Mesothelial cell of epicardium (in vitro differentiated cells): ENCODE data around the gene MYLK4. TPM values are rescaled to one million over a fixed set of nuclear protein-coding genes. Genes with fewer than 3 reads are reported as not detected.
A peak's percentile ranks its signal among the peaks of the same experiment; 100 is the strongest.

ENCODE experiments used
- DNase-seq, 2 experiments: peaks; one replicate each; pipeline ENCODE4 v3.0.0; 2021; ENCODE audit warnings: low spot score in 2 of 2; ENCODE audit not compliant: unreplicated experiment in 2 of 2
- H3K27ac Mint-ChIP-seq: 2 replicates; pipeline ENCODE4 v1.8.0; 2021; ENCODE audit warnings: mixed read lengths
- H3K27me3 Mint-ChIP-seq: 2 replicates; pipeline ENCODE4 v1.8.0; 2021; ENCODE audit warnings: low read depth, mixed read lengths
- H3K36me3 Mint-ChIP-seq: 2 replicates; pipeline ENCODE4 v1.8.0; 2021; ENCODE audit warnings: mixed read lengths
- H3K4me1 Mint-ChIP-seq: 2 replicates; pipeline ENCODE4 v1.8.0; 2021; ENCODE audit warnings: mixed read lengths
- H3K4me3 Mint-ChIP-seq: 2 replicates; pipeline ENCODE4 v1.8.0; 2021; ENCODE audit warnings: mild to moderate bottlenecking, moderate library complexity, mixed read lengths
- H3K9me3 Mint-ChIP-seq: 2 replicates; pipeline ENCODE4 v1.8.0; 2021; ENCODE audit warnings: mixed read lengths
- total RNA-seq: library from RNA; stranded (reverse); gene quantifications from 3 replicates; pipeline ENCODE4 v1.2.1, GENCODE V29; 2021
- TF ChIP-seq, protein P1 (sequence below): fragments of 200-600 bp; sonication (generic); IDR thresholded peaks from one replicate; pipeline ENCODE4 v1.5.0; 2021; ENCODE audit warnings: antibody characterized with exemption; ENCODE audit not compliant: unreplicated experiment

MYLK4 gene
- total RNA-seq, 1 donor from 2014 or later, result 0.89 TPM

DNA sequence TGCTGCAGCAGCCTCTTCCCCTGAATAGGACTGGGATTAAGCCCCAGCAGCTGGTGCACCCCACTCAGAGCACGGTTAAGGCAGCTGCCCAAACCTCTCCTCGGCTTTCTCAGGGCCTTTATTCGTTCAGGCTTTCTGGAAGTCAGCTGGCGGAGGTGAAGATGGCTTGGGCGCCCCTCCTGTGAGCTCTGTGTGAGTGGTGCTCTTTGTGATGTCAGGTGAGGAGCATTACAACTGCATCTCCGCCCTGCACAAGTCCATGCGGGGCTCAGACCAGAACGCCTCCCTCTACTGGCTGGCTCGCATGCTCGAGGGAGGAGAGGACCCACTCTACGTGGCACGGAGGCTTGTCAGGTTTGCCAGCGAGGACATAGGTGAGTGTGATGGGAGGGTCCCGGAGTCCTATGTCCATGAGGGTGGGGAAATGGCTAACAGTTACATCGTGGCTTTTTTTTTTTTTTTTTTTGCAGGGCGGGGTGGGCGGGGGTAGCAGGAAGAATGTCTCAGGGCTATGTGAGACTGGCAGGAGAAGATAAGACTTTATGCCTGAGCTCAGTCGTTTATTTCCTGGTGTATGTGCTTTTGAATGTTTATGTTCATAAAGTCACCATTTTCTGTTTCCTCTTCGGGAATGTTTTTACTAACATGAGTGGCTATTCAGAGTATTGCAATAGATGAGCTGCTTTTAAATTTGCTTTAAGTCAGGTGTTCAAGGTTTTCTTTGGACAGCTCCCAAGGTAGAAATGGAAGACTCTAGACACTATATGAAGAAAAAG is 32.7 kb upstream of the MYLK4 start:
- peaks cover 23% of the 10 kb centered on the region for H3K36me3 Mint-ChIP-seq
- TF ChIP-seq, protein P1, sequence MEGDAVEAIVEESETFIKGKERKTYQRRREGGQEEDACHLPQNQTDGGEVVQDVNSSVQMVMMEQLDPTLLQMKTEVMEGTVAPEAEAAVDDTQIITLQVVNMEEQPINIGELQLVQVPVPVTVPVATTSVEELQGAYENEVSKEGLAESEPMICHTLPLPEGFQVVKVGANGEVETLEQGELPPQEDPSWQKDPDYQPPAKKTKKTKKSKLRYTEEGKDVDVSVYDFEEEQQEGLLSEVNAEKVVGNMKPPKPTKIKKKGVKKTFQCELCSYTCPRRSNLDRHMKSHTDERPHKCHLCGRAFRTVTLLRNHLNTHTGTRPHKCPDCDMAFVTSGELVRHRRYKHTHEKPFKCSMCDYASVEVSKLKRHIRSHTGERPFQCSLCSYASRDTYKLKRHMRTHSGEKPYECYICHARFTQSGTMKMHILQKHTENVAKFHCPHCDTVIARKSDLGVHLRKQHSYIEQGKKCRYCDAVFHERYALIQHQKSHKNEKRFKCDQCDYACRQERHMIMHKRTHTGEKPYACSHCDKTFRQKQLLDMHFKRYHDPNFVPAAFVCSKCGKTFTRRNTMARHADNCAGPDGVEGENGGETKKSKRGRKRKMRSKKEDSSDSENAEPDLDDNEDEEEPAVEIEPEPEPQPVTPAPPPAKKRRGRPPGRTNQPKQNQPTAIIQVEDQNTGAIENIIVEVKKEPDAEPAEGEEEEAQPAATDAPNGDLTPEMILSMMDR, result no peak
- no peak overlapping the region for H3K4me3 Mint-ChIP-seq
- H3K27me3 Mint-ChIP-seq, result no peaks in the 10 kb centered on the region
- no peaks in the 10 kb centered on the region for H3K9me3 Mint-ChIP-seq
- DNase-seq, result no peak
- H3K27ac Mint-ChIP-seq, result peak overlapping the region; percentile 58
- H3K4me1 Mint-ChIP-seq, result no peaks in the 10 kb centered on the region

DNA sequence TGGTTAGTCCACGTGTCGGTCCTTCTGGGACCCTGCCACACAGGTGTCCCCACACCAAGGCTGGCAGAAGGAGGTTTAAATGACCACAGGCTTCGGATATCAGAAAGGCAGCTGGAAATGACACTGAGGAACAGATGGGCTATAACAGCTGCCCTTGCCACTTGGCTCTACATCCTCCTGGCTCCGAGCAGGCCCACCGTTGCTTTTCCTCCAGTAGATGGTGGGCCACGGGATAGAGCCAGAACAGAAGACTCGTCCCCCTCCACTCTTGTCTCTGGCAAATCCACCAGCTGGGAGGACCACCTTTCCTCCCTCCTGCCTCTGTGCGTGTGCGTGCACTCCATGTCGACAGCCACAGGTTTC is 32.1 kb upstream of the MYLK4 start:
- TF ChIP-seq, protein P1, result no peak
- Mint-ChIP-seq H3K4me3 (no peak overlapping the region), H3K4me1 (no peaks in the 10 kb centered on the region), H3K27ac (no peak overlapping the region), H3K27me3 (no peaks in the 10 kb centered on the region), H3K36me3 (peaks cover 21% of the 10 kb centered on the region), H3K9me3 (no peaks in the 10 kb centered on the region)
- no peak for DNase-seq

DNA sequence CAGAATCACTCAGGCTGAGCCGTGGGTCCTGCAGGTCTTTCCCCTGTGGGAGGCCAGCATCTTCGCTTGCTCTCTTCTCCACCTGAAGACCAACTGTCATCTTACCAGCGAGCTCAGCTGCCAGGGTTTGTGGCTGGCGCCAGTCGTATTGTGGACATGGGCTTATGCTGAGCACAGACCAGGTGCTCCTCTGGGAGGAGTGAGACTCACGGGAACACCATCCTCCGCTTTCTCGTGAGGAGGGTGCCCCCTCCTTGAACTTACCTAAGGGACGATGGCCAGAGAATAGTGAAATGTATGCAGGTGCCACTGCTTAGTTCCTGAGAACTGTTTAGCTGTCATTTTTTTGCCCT is 31.6 kb upstream of the MYLK4 start:
- TF ChIP-seq, protein P1, result no peak
- Mint-ChIP-seq H3K9me3 (no peaks in the 10 kb centered on the region), H3K36me3 (peaks cover 17% of the 10 kb centered on the region), H3K4me3 (no peak overlapping the region), H3K27ac (no peak overlapping the region), H3K27me3 (no peaks in the 10 kb centered on the region), H3K4me1 (no peaks in the 10 kb centered on the region)
- DNase-seq, result no peak

DNA sequence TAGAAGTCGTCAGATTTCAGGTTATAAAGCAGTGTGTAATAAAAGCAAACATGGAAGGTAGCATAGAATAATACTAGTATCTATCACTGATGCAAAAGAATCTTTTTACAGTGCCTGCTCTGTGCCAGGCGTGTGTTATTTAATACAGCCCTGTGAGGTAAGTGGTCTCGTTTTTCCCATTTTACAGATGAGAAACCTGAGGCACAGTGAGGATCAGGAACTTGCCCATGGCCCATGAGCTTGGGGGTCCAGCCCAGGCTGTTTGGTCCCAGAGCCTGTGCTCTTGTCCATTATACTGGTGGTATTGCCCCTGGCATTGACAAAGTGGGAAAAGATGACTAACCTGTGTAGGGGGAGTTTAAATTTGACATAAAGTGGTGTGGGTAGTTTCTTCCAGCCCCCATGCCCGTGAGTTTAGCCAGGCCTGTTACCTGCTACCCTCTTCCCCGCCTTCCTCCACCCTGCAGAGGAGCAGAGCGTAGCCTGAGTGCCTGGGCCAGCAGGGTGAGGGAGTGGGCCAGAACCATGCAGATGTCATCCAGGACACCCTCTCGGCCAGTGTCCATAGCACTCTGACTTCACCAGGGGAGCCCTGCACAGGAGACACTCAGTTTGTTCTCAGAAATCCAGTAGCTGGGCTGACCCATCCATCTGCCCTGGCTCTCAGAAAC is 31.1 kb upstream of the MYLK4 start:
- Mint-ChIP-seq H3K27ac (no peak overlapping the region), H3K4me3 (no peak overlapping the region), H3K9me3 (no peaks in the 10 kb centered on the region), H3K36me3 (peaks cover 14% of the 10 kb centered on the region), H3K27me3 (no peaks in the 10 kb centered on the region), H3K4me1 (no peaks in the 10 kb centered on the region)
- no peak for DNase-seq
- TF ChIP-seq, protein P1, result no peak

DNA sequence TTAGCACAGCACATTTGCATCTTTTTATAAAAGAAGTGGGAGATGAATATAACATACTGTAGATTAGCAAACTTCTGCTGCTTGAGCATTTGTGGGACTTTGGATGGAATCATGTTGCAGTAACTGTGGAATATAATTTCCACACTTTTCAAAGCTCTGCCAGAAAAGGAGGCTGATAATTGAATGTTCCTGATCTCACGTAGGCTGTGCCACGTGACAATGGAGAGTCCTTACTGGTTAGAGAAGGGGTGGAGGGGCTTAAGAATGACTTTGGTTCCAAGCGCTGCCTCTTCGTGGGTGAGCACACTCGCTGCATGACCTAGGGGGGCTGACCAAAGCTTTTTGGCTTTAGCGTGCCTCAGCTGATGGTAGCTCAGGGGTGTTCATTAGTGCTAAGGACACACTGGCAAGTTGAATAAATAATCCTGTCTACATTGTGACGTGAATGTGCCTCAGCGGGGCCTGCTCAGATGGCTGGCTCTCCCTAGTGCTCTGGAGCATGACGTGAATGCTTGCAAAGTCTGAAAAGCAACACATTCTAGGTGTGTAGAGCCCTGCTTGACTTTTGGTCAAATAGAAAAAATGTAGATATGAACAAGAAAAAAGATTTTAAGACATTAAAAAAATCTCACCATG is 29.5 kb upstream of the MYLK4 start:
- no peaks in the 10 kb centered on the region for H3K4me1 Mint-ChIP-seq
- no peak for DNase-seq
- no peak overlapping the region for H3K27ac Mint-ChIP-seq
- TF ChIP-seq, protein P1, result no peak
- peaks cover 14% of the 10 kb centered on the region for H3K36me3 Mint-ChIP-seq
- H3K27me3 Mint-ChIP-seq, result no peaks in the 10 kb centered on the region
- H3K4me3 Mint-ChIP-seq, result no peak overlapping the region
- H3K9me3 Mint-ChIP-seq, result no peaks in the 10 kb centered on the region
